HG02938 (cell line): ENCODE results near the gene RAB31.

Experiments
- ATAC-seq: cut with Tn5 transposase; IDR thresholded peaks from one replicate; pipeline ENCODE4 v1.9.1; 2021; ENCODE audit warnings: mild to moderate bottlenecking, moderate library complexity; ENCODE audit not compliant: unreplicated experiment

The RAB31 gene

DNA sequence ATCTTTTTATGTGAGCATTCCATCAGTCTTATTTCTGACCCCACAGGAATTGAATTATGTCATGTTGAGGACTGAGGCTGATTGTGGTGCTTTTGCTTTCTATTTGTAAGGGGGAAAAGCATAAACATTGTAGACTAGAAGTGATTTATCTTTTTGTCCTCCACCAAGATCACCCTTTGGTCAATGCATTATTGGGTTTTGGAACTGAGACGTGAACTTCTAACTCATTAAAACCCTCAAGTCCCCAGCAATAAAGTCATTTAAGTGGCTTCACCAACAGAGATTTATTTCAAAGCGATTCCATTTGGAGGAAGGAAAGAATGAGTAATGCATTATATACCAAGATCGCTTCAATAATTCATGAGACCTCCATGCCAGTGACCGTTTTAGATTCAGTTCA, 102.2 kb downstream of the RAB31 start:
- ATAC-seq: no peak

DNA sequence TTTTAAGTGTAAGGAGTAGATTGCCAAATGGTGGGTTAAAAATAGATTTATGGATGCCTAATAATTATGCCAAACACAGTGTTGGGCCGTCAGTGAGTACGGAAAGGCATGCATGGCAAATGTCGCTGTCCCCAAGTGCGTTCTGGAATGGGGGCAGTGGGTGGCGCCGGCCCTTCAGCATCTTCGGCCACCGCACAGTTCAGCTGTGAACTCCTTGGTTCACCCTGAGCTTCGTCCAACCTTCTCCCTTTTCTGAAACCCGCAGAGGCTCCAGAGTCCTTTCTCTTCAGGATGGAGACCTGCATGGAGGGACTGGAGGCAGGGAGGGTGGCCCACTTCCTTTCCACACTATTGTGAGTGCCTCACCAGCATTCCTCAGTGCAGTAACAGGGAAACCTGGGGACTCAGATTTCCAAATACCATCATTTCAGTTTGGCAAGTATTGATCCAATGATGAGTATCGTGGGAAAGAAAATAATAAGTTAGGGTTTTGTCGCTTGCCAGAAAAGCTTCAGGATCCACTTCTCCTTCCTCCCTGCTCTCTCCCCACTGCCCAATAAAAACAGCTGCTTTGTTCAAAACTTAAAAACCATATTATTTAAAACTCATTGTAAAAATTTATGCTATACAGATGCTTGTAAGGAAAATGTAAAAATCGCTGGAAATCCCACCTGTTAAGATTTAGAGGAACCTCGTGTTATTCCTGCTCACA, 103.0 kb downstream of the RAB31 start:
- no peak for ATAC-seq

DNA sequence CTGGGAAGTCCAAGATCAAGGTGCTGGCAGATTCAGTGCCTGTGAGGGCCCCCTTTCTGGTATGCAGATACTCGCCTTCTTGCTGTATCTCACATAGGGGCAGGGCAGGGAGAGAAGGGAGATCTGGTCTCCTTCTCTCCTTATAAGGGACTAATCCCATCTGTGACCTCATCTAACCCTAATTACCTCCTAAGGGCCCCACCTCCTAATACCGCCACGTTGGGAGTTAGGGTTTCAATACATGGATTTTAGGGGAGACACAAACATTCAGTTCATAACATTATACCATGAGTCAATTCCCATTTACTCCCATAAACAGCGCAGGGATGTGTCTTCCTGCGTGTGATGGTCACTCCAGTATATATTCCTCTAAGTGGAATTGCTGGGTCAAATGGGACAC, 103.9 kb downstream of the RAB31 start:
- ATAC-seq: no peak

DNA sequence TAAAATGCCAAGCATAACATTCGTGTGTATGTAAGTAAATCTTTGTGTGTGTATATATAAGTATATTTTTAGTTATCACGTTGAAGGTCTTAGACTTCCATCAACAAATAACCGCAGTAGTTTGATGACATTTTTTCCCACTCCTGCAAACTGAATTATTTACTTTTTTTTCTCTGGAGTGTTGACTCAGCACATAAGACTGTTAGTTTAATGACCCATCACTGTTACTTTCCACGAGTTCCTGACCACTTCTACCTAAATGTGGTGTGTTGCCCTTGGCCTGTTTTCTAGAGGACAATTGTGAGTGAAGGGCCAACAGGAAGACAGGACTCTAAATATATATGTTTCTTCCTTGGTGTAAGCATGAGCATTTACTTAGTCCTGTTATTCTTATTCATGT, 106.3 kb downstream of the RAB31 start:
- no peak for ATAC-seq

DNA sequence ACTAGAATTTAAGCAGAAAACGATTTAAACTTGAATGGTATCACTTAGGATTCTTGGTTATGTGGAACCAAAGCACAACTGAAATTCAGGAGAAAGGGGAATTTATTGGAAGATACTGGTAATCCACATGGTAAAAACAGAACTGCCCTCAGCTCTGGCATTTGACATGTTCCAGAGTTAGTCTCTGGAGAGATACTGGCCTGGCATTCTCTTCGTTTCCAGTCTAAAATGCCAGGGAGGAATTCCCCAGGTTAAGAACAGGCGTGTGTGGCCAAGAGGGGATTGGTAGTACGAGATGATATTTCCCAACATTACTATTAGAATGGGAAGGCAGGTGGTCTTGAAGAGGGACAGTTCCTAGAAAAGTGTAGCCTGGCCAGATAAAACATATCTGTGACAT, 109.2 kb downstream of the RAB31 start:
- no peak for ATAC-seq

DNA sequence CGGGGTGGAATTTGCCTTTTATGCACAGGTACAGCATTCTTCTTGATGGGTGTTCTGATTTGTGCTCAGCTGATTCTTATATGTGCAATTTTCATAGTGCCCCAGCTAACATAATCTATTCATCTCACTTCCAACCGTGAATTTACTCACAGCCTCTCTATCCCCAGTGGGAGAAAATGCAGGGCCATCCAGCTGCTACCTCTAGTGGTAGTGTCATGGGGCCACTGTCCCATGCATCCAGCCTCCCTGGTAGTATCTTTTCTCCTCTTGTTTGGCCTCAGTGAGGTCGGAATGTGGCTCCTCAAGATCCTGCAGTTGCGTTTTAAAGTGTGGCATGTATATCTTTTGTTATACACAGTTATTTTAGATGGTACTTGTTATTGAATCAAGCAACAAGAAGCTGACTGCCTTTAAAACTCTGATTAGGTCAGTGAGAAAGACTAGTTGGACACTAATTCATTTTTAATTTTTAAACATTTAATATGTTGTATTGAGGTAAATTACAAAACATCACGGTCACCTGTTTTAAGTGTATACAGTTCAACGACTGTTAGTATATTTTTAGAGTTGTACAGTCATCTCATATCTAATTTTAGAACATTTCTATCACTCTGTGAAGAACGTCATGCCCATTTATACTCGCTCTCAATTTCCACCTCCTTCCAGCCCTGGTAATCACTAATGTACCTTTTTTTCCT, 109.8 kb downstream of the RAB31 start:
- ATAC-seq: no peak

DNA sequence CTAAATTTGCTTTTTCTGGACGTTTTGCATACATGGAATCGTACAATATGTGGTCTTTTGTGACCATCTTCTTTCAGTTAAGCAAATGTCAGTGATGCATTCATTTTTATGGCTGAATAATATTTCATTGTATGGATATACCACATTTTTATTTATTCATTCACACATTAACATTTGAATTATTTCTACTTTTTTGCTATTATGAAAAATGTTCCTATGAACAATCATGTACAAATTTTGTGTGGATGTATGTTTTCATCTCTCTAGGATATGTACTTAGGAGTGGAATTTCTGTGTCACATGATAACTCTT, 110.3 kb downstream of the RAB31 start:
- no peak for ATAC-seq

DNA sequence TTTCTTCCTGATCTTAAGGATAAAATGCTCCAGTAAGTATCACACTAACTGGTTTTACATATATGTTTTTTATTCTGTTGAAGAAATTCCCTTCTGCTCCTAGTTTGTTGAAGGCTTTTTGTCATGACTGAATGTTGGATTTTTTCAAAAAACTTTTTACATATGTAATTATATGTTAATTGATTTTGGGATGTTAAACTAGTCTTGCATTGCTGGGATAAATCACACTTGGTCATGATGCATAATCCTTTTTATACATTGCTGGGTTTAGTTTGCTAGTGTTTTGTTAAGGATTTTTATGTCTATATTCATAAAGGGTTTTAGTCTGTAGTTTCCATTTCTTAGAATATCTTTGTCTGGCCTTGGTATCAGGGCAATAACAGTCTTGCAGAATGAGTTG, 112.0 kb downstream of the RAB31 start:
- ATAC-seq: no peak

DNA sequence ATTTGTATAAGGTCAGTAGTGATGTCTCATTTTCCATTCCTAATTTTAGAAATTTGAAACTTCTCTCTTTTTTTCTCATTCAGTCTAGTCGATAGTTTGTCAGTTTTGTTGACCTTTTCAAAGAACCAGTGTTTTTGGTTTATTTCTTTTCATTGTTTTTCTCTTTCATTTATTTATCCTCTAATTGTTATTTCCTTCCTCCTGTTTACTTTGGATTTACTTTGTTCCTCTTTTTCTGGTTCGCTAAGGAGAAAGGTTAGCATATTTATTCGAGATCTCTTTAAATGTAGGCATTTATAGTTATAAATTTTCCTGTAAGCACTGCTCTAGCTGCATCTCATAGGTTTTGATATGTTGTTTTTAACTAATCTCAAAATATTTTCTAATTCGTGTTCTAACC, 112.6 kb downstream of the RAB31 start:
- ATAC-seq: no peak

DNA sequence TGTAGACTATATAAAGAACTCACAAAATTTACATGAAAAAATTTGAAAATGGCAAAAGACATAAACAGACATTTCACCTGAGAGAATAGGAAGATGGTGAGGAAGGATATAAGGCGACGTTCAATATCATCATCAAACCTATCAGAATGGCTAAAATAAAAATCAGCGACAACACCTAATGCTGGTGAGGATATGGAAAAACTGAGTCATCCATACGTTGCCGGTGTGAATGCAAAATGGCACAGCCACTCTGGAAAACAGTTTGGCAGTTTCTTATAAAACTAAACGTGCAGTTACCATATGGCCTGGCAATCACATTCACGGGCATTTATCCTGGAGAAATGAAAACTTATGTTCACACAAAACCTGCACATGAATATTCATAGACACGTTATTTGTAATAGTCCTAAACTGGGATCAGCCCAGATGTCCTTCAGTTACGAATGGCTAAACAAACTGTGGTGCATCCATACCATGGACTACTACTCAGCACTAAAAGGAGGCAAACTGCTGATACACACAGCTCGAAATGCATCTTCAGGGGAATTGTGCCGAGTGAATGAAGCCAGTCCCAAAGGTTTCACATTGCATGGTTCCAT, 114.6 kb downstream of the RAB31 start:
- no peak for ATAC-seq

DNA sequence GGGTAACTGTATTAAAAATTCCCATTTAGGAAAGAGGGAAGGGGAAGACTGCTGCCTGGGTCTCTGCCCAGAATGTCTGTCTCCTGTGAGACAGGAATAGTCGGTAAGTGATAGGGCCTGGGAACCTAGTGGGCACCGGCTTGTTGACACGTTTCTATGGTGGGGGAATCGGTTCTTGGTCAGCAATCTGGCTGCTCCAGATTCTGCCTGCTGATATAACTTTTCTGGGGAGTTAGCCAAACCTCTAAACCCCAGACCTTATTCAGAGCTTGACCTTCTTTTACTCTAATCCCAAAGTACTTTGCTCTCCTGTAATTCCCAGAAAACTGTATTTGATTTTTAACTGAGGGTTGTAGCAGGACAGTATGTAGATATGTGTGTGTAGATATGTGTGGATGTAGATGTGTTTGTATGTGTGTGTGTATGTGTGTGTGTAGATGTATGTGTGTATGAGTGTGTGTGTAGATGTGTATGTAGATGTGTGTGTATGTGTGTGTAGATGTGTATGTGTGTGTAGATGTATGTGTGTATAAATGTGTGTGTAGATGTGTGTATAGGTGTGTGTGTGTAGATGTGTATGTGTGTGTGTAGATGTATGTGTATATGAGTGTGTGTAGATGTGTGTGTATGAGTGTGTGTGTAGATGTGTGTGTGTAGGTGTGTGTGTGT, 115.8 kb downstream of the RAB31 start:
- no peak for ATAC-seq

DNA sequence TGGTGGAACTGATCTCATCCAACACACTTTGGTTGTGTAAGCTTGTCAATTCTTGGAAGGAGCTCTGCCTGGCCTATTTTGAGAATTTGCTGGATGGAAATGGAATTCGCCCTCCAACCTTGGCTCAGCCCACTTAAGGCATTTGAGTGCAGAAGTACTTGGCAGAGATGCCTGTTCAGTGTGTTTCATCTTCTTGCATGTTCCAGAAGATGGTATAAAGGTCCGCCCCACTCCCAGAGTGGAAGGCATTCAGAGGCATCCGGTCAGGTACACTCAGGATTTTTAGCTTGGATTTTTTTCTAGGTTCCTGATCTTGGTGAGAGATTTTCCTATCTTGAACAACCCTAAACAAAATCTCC, 116.4 kb downstream of the RAB31 start:
- no peak for ATAC-seq

DNA sequence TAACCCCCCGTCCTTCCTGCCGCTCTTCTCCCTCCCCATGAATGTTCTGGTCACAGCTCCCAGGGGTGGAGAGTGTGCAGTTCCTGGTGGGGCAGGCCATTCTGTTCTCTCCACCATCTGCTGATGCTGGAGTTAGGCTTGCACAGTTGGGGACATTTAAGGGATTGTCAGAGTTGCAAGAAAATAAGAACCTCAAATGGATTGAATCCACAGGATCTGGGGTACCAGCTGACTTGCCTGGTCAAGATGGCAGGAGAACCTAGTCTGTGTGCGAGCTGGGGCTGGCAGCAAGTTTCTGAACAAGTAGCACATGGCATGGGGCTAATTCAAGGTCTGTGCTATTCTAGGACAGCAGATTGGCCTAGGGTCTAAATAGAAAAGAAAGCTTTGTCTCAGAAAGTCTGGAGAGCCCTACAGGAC, 116.9 kb downstream of the RAB31 start:
- ATAC-seq: no peak

DNA sequence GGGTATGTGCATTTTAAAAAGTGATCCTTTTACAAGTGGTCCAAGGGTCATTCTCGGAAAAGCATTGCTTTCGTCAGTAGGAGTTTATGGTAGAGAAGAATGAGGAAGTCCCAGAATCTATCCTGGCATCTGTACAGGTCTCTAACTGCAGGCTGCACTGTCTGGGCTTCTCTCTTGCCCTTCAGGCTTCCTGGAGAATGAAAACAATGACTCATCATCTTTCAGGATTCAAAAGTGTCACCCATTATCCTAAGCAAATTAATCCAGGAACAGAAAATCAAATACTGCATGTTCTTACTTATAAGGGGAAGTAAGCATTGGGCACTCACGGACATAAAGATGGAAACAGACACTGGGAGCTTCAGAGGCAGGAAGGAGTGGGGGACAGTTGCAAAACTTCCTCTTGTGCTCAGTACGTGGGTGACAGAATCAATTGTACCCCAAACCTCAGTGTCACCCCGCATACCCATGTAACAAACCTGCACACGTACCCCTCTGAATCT, 117.5 kb downstream of the RAB31 start:
- no peak for ATAC-seq

DNA sequence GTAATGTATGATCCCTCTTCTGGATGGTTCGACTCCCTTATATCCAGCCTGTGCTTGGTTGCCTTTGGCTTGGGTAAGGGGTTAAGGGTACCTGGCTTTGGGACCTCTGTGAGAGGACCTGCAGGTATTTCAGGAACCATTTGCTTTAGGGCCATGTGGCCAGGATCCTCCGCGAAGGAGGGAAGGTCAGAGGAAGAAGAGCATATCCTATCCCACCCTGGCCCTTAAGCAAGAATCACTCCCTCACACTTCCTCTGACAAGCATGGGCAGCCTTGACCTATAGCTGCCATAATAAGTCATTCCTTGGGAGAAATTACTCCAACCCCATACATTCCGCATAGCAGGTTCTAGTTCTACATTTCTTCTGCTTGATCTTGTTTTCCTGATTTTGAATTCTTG, 118.6 kb downstream of the RAB31 start:
- no peak for ATAC-seq

DNA sequence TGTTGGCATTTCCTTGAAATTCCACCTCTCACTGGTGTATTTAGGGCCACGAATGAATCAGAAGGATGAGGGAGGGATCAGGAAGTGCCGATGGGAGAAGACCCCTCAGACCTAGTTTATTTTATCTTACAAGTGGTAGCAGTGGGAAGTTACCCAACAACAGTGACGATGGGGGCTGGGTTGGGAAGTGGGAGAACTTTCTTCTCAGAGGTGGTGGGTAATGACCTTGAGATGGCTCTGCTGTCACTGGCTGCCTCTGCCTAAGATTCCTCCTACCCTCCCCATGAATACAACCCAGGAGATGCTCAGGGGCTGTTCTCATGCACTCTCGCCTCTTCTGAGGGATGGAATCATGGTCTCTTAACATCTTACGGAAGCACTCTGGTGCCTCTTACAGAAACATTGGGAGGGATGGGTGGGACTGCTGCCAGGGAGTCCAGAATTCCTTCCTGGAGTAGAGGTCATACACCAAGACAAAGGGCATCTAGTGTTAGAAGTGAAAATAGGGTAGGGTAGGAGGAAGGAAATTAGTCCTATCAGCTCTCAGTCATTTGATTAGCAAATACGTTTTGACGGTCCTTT, 119.2 kb downstream of the RAB31 start:
- ATAC-seq: no peak

DNA sequence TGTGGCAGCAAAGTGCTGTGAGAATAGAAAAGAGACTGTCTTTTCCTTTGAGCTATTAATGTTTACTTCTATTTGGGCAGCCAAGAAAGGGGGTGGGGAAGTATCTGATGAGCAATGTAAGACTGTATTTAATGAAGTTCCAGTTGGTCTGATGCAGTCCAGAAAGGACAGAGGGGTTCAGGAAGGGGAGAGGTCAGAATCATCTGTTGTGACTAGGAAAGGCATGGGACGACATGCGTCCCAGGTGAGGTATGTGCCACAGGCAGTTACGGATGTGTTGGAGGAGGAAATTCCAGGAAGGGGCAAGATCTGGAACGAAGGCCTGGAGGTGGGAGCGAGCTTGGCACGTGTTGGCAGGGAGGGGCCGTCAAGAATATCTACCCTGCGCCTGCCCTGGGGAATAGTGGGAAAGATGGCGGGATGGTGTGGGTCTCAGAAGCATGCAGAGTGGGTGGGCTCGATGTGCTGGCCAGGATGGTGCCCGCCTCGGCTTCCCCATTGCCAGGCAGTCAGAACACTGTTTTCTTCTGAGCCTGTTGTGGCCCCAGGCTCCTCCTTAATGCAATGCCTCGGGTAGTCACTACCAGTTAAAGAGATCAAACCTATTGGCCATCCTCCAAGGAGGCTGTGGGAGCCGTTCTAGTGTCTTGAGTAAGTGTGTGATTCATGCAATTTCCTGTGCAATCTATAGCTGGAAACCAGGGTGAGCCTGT, 119.8 kb downstream of the RAB31 start:
- no peak for ATAC-seq

DNA sequence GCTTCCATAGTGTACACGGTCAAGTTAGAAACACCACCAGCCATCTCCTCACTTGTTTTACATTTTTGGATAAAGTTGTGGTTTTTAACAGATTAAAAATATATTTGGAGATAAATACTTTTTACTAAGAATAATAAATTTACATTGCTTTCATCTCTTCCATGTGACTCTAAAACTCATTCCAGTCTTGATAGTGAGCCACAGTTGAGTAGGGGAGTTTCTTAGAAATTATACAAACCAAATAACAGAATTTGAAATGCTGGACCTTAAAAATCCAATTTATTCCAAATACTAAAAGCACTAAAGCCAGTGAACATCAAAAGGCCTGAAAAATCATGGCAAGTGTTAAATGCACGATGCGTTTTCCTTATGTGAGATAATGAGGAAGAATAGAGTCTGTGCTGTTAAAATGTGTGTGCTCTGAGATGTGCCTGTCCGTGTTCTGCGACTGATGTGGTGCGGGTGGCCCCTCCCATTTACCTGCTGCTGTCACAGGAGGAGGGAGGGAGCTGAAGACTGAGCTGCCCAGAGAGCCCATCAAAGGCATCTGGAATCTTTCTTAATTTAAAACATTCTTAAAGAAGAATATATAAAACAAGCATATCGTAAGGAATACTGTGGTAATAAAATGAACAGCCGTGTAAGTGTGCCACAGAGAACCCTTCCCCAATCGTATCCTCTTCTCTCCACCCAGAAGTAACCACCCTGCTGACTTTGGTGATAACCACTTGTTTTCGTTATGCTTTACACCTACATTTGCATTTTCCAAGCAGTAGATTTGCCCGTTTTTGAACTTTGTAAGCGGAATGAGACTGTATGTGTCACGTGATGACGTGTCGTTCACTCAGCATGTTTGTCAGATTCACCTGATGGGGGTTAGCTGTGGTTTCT, 120.7 kb downstream of the RAB31 start:
- no peak for ATAC-seq

DNA sequence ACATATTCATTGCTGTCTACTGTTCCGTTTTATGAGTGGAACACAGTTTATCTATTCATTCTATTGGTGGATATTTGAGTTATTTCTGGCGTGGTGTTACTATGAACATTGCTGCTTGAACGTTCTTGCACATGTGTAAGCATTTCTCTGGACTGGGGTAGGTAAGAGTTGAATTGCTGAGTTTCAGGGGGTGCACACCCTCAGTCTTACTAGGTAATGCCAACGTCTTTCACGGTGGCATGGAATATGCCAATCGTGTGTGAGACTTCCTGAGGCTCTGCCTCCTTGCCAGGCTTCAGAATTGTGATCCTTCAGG, 121.3 kb downstream of the RAB31 start:
- no peak for ATAC-seq
